ENCODE results near the gene LIPE.

Gene LIPE

GRCh38 chr19:42411581-42412178 is 15.5 kb downstream of the LIPE start:
- DNase-seq, result no peak

GRCh38 chr19:42410371-42410770 is 16.8 kb downstream of the LIPE start:
- no peak for DNase-seq

- no peak for DNase-seq
These were observed 17.7 kb downstream of the LIPE start for GRCh38 chr19:42409477-42409876.

GRCh38 chr19:42407816-42408175 is 19.4 kb downstream of the LIPE start:
- DNase-seq, result no peak

- no peak for DNase-seq
These were observed 19.9 kb downstream of the LIPE start for GRCh38 chr19:42407085-42407815.

- no peak for DNase-seq
These were observed 21.1 kb downstream of the LIPE start for GRCh38 chr19:42406111-42406510.

GRCh38 chr19:42403586-42403985 is 23.6 kb downstream of the LIPE start:
- DNase-seq, result no peak

GRCh38 chr19:42402376-42403116 is 24.6 kb downstream of the LIPE start:
- DNase-seq, result peak; percentile 59

GRCh38 chr19:42401365-42402303 is 25.6 kb downstream of the LIPE start:
- peak; percentile 91 for DNase-seq

- no peak for DNase-seq
These were observed 26.8 kb downstream of the LIPE start for GRCh38 chr19:42400404-42400803.

GRCh38 chr19:42397263-42398166 is 29.7 kb downstream of the LIPE start:
- no peak for DNase-seq

GRCh38 chr19:42396381-42397262 is 30.6 kb downstream of the LIPE start:
- peak; percentile 100 for DNase-seq

- no peak for DNase-seq
These were observed 32.4 kb downstream of the LIPE start for GRCh38 chr19:42394751-42395150.

GRCh38 chr19:42392165-42392564 is 35.0 kb downstream of the LIPE start:
- DNase-seq, result no peak

GRCh38 chr19:42389899-42390298 is 37.3 kb downstream of the LIPE start, which contains the start of gene CNFN:
TSS of gene CNFN (minus strand) at chr19:42390297. CDS start at chr19:42389037, 1,260 bp downstream.
- DNase-seq, result no peak

GRCh38 chr19:42388851-42389489 is 38.2 kb downstream of the LIPE start:
- DNase-seq, result no peak

- peak; percentile 97 for DNase-seq
These were observed 40.0 kb downstream of the LIPE start for GRCh38 chr19:42386974-42387707.

- DNase-seq, result no peak
These were observed 47.0 kb downstream of the LIPE start for GRCh38 chr19:42380155-42380554.
